HFFc6 (cell line): ENCODE results near the gene SORCS2. TPM values are rescaled to one million over a fixed set of nuclear protein-coding genes. Genes with fewer than 3 reads are reported as not detected.

Experiments used
- DNase-seq: peaks from one replicate; pipeline ENCODE4 v3.0.0-alpha.2; 2018
- H3K27ac Mint-ChIP-seq: 2 replicates; pipeline ENCODE4 v1.8.0; 2020; ENCODE audit warnings: mild to moderate bottlenecking, mixed read lengths
- H3K27me3 Mint-ChIP-seq: 2 replicates; pipeline ENCODE4 v1.8.0; 2021; ENCODE audit warnings: mild to moderate bottlenecking, moderate library complexity, mixed read lengths; ENCODE audit not compliant: insufficient read depth
- H3K36me3 Mint-ChIP-seq: 2 replicates; pipeline ENCODE4 v1.8.0; 2021; ENCODE audit warnings: low read depth, mixed read lengths
- H3K4me1 Mint-ChIP-seq: 2 replicates; pipeline ENCODE4 v1.8.0; 2020; ENCODE audit warnings: low read depth, mixed read lengths
- H3K4me3 Mint-ChIP-seq: 2 replicates; pipeline ENCODE4 v1.8.0; 2020; ENCODE audit warnings: mild to moderate bottlenecking, moderate library complexity, mixed read lengths
- H3K9me3 Mint-ChIP-seq: 2 replicates; pipeline ENCODE4 v1.8.0; 2020; ENCODE audit warnings: mild to moderate bottlenecking, mixed read lengths
- CTCF ChIP-seq: fragments of 200-600 bp; sonication (generic); IDR thresholded peaks from 2 replicates; pipeline ENCODE4 v1.5.0; 2021; ENCODE audit warnings: antibody characterized with exemption, mild to moderate bottlenecking
- total RNA-seq, 6 experiments: library from RNA; stranded (reverse); fragmentation: NEBNext Ultra II Directional; extraction: Animal tissue kit (Norgen Biotek cat#: 25700); gene quantifications; 2 replicates in 1 of 6; 3 replicates in 5 of 6; pipeline ENCODE4 v1.2.3, GENCODE V29; 2021

Gene SORCS2
- total RNA-seq, 6 experiments from 2014 or later, result 0.05 to 0.15 (median 0.12) TPM; not detected in 3

GRCh38 chr4:7762376-7763030, 570.2 kb downstream of the SORCS2 start:
- Mint-ChIP-seq H3K27ac (no peak overlapping the region), H3K27me3 (peaks cover 41% of the 10 kb centered on the region)

GRCh38 chr4:7763106-7763505, 570.8 kb downstream of the SORCS2 start:
- Mint-ChIP-seq H3K27ac (peak overlapping the region; percentile 26; the same call in 1 of the 2 replicates), H3K9me3 (peaks cover 4% of the 10 kb centered on the region; the same call in 1 of the 2 replicates), H3K4me1 (peaks cover 26% of the 10 kb centered on the region), H3K4me3 (peak overlapping the region; percentile 9; the same call in 1 of the 2 replicates), H3K27me3 (peaks cover 43% of the 10 kb centered on the region), H3K36me3 (peaks cover 44% of the 10 kb centered on the region)
- no peak for TF ChIP-seq CTCF
- no peak for DNase-seq

More at GRCh38 chr4:7762376-7763030, 570.2 kb downstream of the SORCS2 start:
- H3K4me3 Mint-ChIP-seq, result no peak overlapping the region; the same call in 1 of the 2 replicates
- peaks cover 4% of the 10 kb centered on the region; the same call in 1 of the 2 replicates for H3K9me3 Mint-ChIP-seq
- peaks cover 46% of the 10 kb centered on the region for H3K36me3 Mint-ChIP-seq
- H3K4me1 Mint-ChIP-seq, result peaks cover 26% of the 10 kb centered on the region
- no peak for DNase-seq
- TF ChIP-seq CTCF, result no peak

GRCh38 chr4:7763788-7764187, 571.5 kb downstream of the SORCS2 start:
- peaks cover 49% of the 10 kb centered on the region for H3K36me3 Mint-ChIP-seq
- peak overlapping the region; percentile 26 for H3K27ac Mint-ChIP-seq
- peak overlapping the region; percentile 9; the same call in 1 of the 2 replicates for H3K4me3 Mint-ChIP-seq
- peak; percentile 67 for DNase-seq
- no peaks in the 10 kb centered on the region for H3K9me3 Mint-ChIP-seq
- peaks cover 40% of the 10 kb centered on the region for H3K27me3 Mint-ChIP-seq
- peaks cover 26% of the 10 kb centered on the region for H3K4me1 Mint-ChIP-seq
- no peak for TF ChIP-seq CTCF

GRCh38 chr4:7764466-7764865, 572.1 kb downstream of the SORCS2 start:
- Mint-ChIP-seq H3K4me3 (no peak overlapping the region), H3K9me3 (no peaks in the 10 kb centered on the region), H3K27me3 (peaks cover 35% of the 10 kb centered on the region), H3K36me3 (peaks cover 52% of the 10 kb centered on the region), H3K27ac (peak overlapping the region; percentile 26; the same call in 1 of the 2 replicates), H3K4me1 (peaks cover 26% of the 10 kb centered on the region)
- TF ChIP-seq CTCF, result no peak
- DNase-seq, result no peak

GRCh38 chr4:7765666-7766065, 573.3 kb downstream of the SORCS2 start:
- peak overlapping the region; percentile 20; the same call in 1 of the 2 replicates for H3K4me3 Mint-ChIP-seq
- H3K27me3 Mint-ChIP-seq, result peaks cover 34% of the 10 kb centered on the region
- no peak for DNase-seq
- H3K36me3 Mint-ChIP-seq, result peaks cover 63% of the 10 kb centered on the region
- H3K27ac Mint-ChIP-seq, result peak overlapping the region; percentile 50
- no peak for TF ChIP-seq CTCF
- H3K4me1 Mint-ChIP-seq, result peaks cover 35% of the 10 kb centered on the region
- H3K9me3 Mint-ChIP-seq, result no peaks in the 10 kb centered on the region
